HUES48 (cell line): ENCODE measurements around the gene PRKAR2B.
"Not testable (repeated sequence)": the region's sequence is repeated elsewhere in the genome, so short reads cannot be mapped to it uniquely, and the experiment has no call there.

Experiments used
- H3K27ac ChIP-seq: one replicate; pipeline ENCODE4 v1.7.0; 2013; ENCODE audit warnings: low read depth, low read length, inconsistent platforms
- H3K27me3 ChIP-seq: 2 replicates; pipeline ENCODE4 v1.6.1; 2013; ENCODE audit warnings: mild to moderate bottlenecking, low read length; ENCODE audit not compliant: control insufficient read depth, insufficient read depth
- H3K36me3 ChIP-seq: 2 replicates; pipeline ENCODE4 v1.6.1; 2013; ENCODE audit warnings: low read length; ENCODE audit not compliant: control insufficient read depth, insufficient read depth
- H3K4me1 ChIP-seq: 2 replicates; pipeline ENCODE4 v1.6.1; 2013; ENCODE audit warnings: mild to moderate bottlenecking, low read length; ENCODE audit not compliant: control insufficient read depth, insufficient read depth
- H3K4me3 ChIP-seq: 2 replicates; pipeline ENCODE4 v1.5.1; 2013; ENCODE audit warnings: mild to moderate bottlenecking, low read depth, low read length
- H3K9ac ChIP-seq: 2 replicates; pipeline ENCODE4 v1.6.1; 2013; ENCODE audit warnings: mild to moderate bottlenecking, low read depth, low read length, moderate library complexity
- H3K9me3 ChIP-seq: 2 replicates; pipeline ENCODE4 v1.6.1; 2013; ENCODE audit warnings: low read length; ENCODE audit not compliant: control insufficient read depth, insufficient read depth

Gene PRKAR2B

GRCh38 chr7:107041097-107041496 is 3.4 kb upstream of the PRKAR2B start:
- no peak overlapping the region for H3K9ac ChIP-seq
- peaks cover 17% of the 10 kb centered on the region; the same call in 1 of the 2 replicates for H3K4me1 ChIP-seq
- no peak overlapping the region for H3K4me3 ChIP-seq
- no peaks in the 10 kb centered on the region for H3K9me3 ChIP-seq
- H3K36me3 ChIP-seq: no peaks in the 10 kb centered on the region
- H3K27ac ChIP-seq: no peak overlapping the region
- peaks cover 9% of the 10 kb centered on the region; the same call in 1 of the 2 replicates for H3K27me3 ChIP-seq

DNA sequence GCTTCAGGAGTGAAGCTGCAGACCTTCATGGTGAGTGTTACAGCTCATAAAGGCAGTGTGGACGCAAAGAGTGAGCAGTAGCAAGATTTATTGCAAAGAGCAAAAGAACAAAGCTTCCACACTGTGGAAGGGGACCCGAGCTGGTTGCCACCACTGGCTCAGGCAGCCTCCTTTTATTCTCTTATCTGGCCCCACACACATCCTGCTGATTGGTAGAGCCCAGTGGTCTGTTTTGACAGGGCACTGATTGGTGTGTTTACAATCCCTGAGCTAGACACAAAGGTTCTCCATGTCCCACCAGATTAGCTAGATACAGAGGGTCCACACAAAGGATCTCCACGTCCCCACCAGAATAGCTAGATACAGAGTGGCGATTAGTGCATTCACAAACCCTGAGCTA is 2.7 kb upstream of the PRKAR2B start:
- not testable (repeated sequence) for H3K9ac ChIP-seq, H3K4me3 ChIP-seq, H3K27ac ChIP-seq, H3K36me3 ChIP-seq, H3K9me3 ChIP-seq
- H3K27me3 ChIP-seq: peaks cover 12% of the 10 kb centered on the region; the same call in 1 of the 2 replicates
- H3K4me1 ChIP-seq: peaks cover 24% of the 10 kb centered on the region; the same call in 1 of the 2 replicates

DNA sequence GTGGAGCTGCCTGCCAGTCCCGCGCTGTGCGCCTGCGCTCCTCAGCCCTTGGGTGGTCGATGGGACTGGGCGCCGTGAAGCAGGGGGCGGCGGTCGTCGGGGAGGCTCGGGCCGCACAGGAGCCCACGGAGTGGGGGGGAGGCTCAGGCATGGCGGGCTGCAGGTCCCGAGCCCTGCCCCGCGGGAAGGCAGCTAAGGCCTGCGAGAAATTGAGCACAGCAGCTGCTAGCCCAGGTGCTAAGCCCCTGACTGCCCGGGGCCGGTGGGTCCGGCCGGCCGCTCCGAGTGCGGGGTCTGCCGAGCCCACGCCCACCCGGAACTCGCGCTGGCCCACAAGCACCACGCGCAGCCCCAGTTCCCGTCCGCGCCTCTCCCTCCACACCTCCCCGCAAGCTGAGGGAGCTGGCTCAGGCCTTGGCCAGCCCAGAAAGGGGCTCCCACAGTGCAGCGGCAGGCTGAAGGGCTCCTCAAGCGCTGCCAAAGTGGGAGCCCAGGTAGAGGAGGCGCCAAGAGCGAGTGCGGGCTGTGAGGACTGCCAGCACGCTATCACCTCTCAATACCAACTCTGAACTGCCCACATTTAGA is 2.1 kb upstream of the PRKAR2B start:
- H3K36me3 ChIP-seq, H3K4me3 ChIP-seq, H3K9me3 ChIP-seq, H3K9ac ChIP-seq, H3K27ac ChIP-seq: not testable (repeated sequence)
- peaks cover 29% of the 10 kb centered on the region; the same call in 1 of the 2 replicates for H3K4me1 ChIP-seq
- peaks cover 12% of the 10 kb centered on the region; the same call in 1 of the 2 replicates for H3K27me3 ChIP-seq

GRCh38 chr7:107043491-107043890 is 1.0 kb upstream of the PRKAR2B start:
- peaks cover 12% of the 10 kb centered on the region; the same call in 1 of the 2 replicates for H3K27me3 ChIP-seq
- H3K27ac ChIP-seq: no peak overlapping the region
- no peaks in the 10 kb centered on the region for H3K36me3 ChIP-seq
- H3K9ac ChIP-seq: no peak overlapping the region
- H3K4me3 ChIP-seq: no peak overlapping the region
- H3K4me1 ChIP-seq: peaks cover 35% of the 10 kb centered on the region
- H3K9me3 ChIP-seq: no peaks in the 10 kb centered on the region

DNA sequence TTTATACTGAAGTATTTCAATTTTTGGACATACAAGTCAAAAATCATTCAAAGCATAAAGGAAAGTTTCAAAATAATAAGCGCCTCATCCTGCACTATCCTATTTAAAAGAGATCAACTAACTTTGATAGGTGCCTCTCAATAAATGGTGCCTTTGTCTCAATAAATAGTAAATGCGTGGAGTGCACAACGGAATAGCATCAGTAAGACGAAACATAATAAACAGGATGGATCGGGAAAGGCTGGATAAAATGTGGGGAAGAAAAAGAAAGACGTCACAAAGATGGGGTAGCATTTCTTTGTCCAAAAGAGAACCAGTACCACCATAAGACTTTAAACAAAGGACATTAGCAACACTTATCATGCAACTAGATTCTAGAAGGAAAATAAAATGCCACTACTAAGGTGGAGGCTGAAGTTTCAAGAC is 571 bp upstream of the PRKAR2B start:
- peak overlapping the region; percentile 94 for H3K4me3 ChIP-seq
- peaks cover 40% of the 10 kb centered on the region for H3K4me1 ChIP-seq
- peaks cover 12% of the 10 kb centered on the region; the same call in 1 of the 2 replicates for H3K27me3 ChIP-seq
- 0 out of 2 replicates have a peak overlapping the region, but pooled peaks have one; percentile 31 for H3K9ac ChIP-seq
- no peak overlapping the region for H3K27ac ChIP-seq
- H3K9me3 ChIP-seq: no peaks in the 10 kb centered on the region
- no peaks in the 10 kb centered on the region for H3K36me3 ChIP-seq

DNA sequence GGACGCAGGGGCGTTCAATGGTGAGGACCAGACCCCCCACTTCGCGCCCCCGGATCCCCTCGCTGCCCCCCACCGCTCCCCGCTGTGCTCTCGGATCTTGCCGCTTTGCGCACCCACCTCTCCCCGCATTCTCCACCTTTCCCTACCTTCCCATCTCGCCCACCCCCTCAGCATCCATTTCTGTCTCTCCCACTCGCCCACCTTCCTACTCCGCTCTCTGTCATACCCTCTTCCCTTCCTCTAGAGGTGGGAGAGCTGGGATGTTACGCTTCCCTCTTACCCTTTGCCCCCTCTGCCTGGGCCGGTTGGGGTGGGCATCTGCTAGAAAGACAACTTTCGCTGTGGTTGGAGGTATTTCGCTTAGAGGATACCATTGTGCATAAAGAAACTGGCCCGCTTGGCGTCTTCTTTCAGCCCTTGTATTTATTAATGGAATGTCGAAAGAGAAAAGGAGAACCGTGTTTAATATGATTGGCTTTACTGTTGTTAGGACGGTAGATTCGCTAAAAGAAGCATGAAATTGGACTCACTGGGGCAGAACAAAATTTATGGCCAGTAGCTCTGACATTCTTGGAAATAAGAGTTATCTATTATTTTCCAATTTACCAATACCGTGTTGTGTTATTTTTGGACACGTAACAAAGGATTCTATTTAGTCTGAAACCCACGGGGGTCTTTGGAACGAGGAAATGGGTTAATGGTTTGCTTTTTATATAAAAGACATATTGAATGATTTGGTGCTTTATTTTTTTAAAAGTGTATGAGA is 873 bp downstream of the PRKAR2B start:
- Histone ChIP-seq H3K9me3 (no peaks in the 10 kb centered on the region), H3K4me3 (peak overlapping the region; percentile 94), H3K4me1 (peaks cover 48% of the 10 kb centered on the region), H3K9ac (no peak overlapping the region; the same call in 1 of the 2 replicates), H3K27me3 (peaks cover 12% of the 10 kb centered on the region; the same call in 1 of the 2 replicates), H3K27ac (peak overlapping the region; percentile 77), H3K36me3 (no peaks in the 10 kb centered on the region)

GRCh38 chr7:107045980-107046379 is 1.5 kb downstream of the PRKAR2B start:
- peaks cover 51% of the 10 kb centered on the region for H3K4me1 ChIP-seq
- no peak overlapping the region; the same call in 1 of the 2 replicates for H3K9ac ChIP-seq
- peaks cover 12% of the 10 kb centered on the region; the same call in 1 of the 2 replicates for H3K27me3 ChIP-seq
- no peak overlapping the region for H3K27ac ChIP-seq
- no peaks in the 10 kb centered on the region for H3K9me3 ChIP-seq
- peak overlapping the region; percentile 94 for H3K4me3 ChIP-seq
- H3K36me3 ChIP-seq: no peaks in the 10 kb centered on the region

DNA sequence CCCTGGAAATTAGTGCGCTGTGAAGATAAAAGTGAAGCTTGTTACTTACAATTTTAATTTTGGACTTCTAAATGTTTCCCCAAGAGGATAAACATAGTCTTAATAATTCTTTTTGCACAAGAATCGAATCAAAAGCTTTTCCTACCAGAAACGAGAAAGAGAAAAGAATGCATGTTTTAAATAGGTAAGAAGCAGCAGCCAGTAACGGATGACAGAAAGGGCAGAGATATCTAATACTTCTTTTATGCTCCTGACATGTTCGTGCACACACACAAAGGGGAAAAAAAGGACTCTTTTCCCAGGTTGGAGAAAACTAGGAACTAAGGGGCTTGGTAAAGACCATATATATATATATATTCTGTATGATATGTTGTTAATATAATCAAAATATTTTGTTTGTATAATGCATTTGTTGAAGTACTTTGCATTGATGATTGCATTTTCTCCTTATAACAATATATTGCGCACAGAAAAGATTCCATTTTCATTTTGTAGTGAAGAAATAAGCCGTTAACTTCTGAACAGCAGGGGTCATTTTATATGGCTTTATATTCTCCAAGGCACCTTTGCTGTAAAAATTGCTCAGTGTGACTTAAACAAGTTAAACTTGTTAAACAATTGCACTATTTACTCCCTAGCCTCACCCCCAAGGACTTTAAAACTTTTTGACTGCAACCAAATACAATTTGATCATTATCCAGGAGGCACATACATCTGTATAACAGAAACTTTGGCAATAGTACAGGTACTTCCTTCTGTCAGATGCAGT is 2.2 kb downstream of the PRKAR2B start:
- H3K27ac ChIP-seq: no peak overlapping the region
- H3K9me3 ChIP-seq: no peaks in the 10 kb centered on the region
- peaks cover 12% of the 10 kb centered on the region; the same call in 1 of the 2 replicates for H3K27me3 ChIP-seq
- H3K36me3 ChIP-seq: no peaks in the 10 kb centered on the region
- no peak overlapping the region for H3K9ac ChIP-seq
- H3K4me3 ChIP-seq: peak overlapping the region; percentile 94
- H3K4me1 ChIP-seq: peaks cover 51% of the 10 kb centered on the region

GRCh38 chr7:107047902-107048782 is 3.6 kb downstream of the PRKAR2B start:
- Histone ChIP-seq H3K27ac (peak overlapping the region; percentile 54), H3K4me3 (no peak overlapping the region), H3K4me1 (peaks cover 51% of the 10 kb centered on the region), H3K36me3 (no peaks in the 10 kb centered on the region), H3K27me3 (peaks cover 12% of the 10 kb centered on the region; the same call in 1 of the 2 replicates), H3K9ac (no peak overlapping the region), H3K9me3 (no peaks in the 10 kb centered on the region)

GRCh38 chr7:107048783-107049418 is 4.4 kb downstream of the PRKAR2B start:
- H3K27me3 ChIP-seq: peaks cover 12% of the 10 kb centered on the region; the same call in 1 of the 2 replicates
- H3K4me1 ChIP-seq: peaks cover 50% of the 10 kb centered on the region
- H3K27ac ChIP-seq: no peak overlapping the region
- no peak overlapping the region for H3K9ac ChIP-seq
- no peaks in the 10 kb centered on the region for H3K9me3 ChIP-seq
- no peaks in the 10 kb centered on the region for H3K36me3 ChIP-seq
- no peak overlapping the region for H3K4me3 ChIP-seq
